ENCODE measurements around the gene COL12A1.
A peak's percentile ranks its signal among the peaks of the same experiment; 100 is the strongest.

COL12A1 gene

GRCh38 chr6:75205776-75206575 lies at the start of gene COL12A1:
COL12A1 (minus strand) TSS chr6:75206053; CDS start chr6:75202792, 3,261 bp downstream.
- no peak for DNase-seq (ENCODE audit: low read depth, low spot score)

DNA sequence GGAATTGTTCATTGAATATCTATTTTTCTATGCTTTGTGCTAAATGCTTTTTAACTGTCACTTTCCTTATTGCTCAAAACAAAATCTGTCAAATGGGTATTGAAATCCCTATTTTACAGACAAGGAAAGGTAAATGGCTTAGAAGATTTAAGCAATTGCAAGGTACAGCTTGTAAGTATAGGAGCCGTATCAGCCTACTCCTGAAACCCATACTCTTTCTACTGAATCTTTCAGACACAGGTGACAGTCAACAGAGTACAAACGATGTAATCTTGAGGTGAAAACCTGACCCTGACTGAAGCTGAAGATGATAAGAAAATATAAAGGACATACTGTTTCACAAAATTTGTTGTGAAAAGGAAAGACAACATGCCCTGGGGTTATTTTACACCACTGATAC lies 44.7 kb upstream of the COL12A1 start:
- DNase-seq (ENCODE audit: low read depth, low spot score) = no peak

- no peak for DNase-seq (ENCODE audit: low read depth, low spot score)
These were observed 44.0 kb upstream of the COL12A1 start for GRCh38 chr6:75249837-75250236.

- no peak for DNase-seq (ENCODE audit: low read depth, low spot score)
These were observed 40.5 kb upstream of the COL12A1 start for GRCh38 chr6:75246386-75246785.

DNA sequence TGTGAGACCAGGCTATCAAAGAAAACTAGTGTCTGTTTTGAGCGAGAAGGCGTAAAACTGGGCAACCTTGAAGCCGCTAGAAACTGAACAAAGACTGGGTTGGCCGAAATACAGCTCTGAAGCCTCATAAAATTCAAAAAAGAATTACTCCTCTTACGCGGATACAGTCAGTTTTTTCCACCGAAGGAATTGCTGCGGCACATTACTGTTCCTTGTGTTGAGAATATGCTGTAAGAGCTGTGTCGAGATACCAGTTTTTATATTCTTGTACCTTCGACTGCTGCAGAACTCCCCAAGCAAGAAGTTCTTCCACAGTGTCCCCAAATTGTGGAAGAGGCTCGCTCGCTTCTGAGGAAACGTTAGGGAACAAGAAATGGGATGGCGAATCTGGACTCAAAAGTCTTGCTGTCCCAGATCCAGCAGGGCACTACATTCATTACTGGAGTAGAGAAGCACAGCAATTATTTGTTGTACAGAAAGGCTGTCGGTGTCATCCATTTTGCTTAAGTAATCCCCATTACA lies 38.3 kb upstream of the COL12A1 start:
- no peak for DNase-seq (ENCODE audit: low read depth, low spot score)

DNA sequence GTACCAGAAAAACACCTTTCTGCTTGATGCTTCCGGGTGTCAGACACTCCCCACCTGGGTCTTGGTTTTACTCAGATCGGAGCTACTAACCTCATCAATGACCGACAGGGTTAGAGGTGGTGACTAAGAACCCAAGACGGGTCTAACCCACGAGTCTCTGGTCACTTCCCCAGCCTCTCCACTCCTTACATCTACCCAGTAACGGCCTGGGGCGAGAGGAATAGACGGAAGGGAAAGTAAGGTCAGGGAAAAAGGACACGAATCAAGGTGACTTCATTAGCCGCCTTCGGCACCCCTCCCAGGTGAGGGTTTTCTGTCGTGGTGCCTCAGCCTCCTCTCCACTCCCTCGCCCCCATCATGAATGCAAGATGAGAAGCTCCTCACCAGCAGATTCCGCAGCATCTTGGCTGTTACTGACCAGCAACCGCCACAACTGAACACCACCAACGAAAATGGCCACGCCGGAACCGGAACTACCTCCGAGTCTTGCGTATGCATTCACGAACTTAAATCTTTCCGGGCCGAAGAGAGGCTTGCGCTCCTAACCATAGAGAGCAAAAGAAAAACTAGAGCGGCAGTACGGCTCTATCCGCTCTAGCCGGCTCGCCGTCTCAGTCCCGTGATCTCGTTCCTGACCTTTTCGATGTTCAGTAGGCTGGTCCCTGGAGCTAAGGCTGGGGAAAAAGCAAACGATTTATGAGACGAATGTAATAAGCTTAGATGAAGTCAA lies 37.6 kb upstream of the COL12A1 start, which contains the start of gene COX7A2:
Gene COX7A2, minus strand, starts transcription at position 469 of the 730 bp plus-strand sequence. Its CDS starts 67 bp downstream, at position 402.
- DNase-seq (ENCODE audit: low read depth, low spot score) = peak; percentile 82

GRCh38 chr6:75236630-75237029 lies 30.8 kb upstream of the COL12A1 start:
- DNase-seq (ENCODE audit: low read depth, low spot score) = no peak

DNA sequence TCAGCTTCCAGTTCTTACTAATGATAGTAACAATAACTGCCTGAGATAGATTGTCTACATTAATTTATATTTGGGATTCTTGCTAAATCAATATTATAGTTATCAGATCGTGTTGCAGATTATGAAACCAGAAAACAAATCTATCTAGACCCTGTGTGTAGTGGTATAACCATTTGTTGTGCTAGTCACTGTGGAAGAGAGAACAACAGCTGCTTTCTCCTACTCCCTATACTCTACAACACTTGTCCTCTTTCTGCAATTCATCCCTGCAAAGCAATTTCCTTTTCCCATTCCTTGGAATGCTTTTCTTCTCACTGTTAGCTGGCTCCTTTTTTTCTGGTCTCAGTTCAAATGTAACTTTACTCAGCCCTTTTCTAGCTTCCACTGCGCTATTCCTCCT lies 29.4 kb upstream of the COL12A1 start:
- DNase-seq (ENCODE audit: low read depth, low spot score) = no peak

DNA sequence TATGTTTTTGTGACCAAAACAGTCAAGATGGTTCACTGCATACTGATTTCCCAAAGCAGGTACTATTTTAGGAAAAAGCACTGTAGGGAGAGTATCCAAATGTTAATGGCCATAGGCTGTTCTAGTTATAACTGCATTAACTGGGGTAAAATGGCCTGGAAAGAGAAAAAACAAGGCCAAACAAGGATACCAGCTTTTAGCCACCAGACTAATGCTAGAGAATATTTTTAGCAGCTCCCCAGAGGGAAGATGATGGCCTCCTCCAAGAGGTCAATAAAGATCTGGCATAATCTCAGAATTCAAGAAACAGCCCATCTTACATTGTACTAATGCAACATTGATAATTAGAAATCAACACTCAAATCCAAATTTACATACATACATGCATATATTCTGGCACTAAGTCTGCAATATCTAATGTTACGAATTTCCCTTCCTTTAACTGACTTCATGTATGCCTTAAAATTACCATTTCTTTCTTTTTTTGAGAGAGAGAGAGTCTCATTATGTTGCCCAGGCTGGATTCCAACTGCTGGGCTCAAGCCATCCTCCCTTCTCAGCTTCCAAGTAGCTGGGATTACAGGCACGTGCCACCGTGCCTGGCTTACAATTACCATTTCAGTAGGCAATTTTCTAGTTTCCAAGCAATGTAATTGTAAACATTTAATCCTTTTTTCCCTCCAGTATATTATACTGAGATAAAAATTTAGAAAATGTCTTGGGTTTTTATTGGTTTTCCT lies 28.4 kb upstream of the COL12A1 start:
- no peak for DNase-seq (ENCODE audit: low read depth, low spot score)

DNA sequence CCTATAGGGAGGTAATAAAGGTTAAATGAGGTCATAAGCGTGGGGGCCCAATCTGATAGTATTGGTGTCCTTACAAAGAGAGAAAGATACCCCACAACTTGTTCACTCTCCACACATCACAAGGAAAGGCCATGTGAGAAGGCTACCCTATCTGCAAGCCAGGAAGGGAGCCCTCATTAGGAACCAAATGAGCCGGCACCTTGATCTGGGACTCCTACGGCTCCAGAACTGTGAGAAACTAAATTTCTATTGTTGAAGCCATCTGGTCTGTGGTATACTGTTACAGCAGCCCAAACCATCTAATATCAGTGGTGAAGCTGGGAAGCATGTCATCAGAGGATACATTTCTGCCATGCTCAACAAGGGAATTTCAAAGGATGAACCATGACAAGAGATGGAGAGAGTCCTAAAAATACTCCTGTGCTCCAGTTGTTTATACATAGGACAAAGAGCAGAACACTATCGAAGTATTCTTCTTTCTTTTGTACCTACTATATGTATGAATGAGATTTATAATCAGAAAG lies 27.3 kb upstream of the COL12A1 start:
- no peak for DNase-seq (ENCODE audit: low read depth, low spot score)

DNA sequence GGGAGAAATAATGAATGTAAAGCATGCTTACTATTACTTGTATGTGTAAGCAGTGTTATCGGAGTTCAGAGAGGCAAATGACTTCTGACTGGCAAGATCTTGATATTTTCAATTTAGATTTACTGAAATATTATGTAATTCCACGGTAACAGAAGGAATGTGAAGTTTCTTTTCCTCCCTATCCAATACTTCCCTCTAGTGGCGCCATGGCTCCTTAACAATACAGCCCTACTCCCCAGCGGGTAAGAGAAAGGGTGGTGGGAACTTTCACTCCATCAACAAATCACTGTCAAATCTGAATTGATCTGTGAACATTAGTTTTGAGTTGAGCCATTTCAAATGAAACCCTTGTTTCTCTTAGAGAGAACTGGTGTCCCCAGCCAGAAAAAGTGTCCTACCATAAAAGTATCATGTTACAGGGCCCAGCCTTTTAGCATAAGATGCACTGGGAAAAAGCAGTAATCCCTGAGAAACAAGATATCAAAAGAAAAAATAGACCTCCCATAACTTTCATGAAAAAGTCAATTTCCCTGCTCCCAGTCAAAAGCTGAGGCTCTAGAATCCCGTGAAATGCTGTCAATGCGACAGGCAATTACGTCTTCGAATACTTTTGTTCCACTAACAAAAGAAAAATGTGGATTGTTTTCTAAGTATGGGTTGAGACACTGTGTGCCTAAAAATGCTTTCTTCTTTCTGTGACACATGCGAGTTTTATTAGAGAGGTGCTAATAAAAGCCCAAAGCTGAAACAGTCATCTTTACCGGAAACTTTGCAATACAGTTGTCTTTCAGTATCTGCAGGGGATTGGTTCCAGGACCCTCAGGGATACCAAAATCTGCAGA lies 24.9 kb upstream of the COL12A1 start:
- DNase-seq (ENCODE audit: low read depth, low spot score) = no peak

DNA sequence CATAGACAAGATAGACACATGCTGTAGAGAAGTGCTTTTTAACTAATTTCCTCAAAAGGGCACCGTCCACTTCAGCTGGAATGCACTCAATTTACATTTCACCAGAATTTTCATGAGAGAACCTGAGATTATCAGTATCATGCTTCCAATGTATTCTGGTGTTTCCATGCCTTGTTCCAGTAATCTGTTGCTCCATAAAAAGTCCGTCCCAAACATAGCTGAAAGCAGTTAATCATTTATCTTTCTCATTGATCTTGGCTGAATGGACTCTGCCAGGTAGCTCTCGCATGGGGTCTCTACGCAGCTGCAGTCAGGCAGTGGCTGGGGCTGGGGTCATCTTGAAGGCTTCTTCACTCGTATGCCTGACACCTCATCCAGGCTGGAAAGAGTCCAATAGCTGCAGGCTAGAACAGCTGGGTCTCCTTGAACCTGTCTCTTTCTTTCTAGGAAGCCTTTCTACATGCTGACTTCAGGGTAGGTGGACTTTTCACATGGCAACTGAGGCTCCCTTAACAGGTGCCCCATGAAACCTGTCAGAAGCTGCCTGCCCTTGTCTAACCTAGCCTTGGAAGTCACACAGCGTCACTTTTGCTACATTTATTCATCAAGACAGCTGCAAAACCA lies 18.6 kb upstream of the COL12A1 start:
- DNase-seq (ENCODE audit: low read depth, low spot score) = no peak

- no peak for DNase-seq (ENCODE audit: low read depth, low spot score)
These were observed 17.6 kb upstream of the COL12A1 start for GRCh38 chr6:75223428-75223827.

DNA sequence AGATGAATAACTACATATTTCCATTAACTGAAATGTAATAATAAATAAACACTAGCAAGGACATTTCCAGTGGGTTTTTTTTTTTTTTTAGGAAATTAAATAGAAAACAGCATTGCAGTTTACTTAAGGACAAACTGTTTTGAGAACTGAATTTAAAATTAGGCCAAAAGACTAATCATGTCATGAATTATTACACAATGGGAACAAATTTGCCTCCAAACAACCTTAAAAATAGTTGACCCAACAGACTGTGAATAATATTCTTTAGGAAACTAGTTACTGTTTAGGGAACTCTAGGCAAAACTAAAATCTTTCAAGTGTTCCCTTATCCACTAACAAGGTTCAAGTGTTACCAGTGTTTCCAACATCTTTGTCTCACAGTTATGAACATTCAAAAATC lies 16.4 kb upstream of the COL12A1 start:
- no peak for DNase-seq (ENCODE audit: low read depth, low spot score)

GRCh38 chr6:75221116-75221515 lies 15.3 kb upstream of the COL12A1 start:
- no peak for DNase-seq (ENCODE audit: low read depth, low spot score)

GRCh38 chr6:75220357-75220756 lies 14.5 kb upstream of the COL12A1 start:
- no peak for DNase-seq (ENCODE audit: low read depth, low spot score)

GRCh38 chr6:75219263-75219662 lies 13.4 kb upstream of the COL12A1 start:
- no peak for DNase-seq (ENCODE audit: low read depth, low spot score)

DNA sequence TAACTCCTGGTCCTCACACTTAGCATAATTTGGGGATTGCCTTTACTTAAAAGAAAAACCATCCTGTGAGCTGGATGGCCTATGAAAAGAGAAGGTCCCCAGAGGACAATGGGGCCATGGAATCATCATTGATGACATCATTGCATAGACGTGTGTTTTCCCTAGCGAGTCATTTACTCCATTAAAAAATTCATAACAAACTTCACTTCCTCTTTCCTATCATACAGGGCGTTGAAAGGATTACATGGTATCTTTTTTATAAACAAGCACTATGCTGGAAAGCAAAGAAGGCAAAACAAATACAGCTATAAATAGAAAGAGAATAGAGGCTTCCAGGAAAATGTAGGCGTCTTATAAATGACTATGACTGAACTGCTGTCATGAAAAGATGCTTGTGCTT lies 11.3 kb upstream of the COL12A1 start:
- DNase-seq (ENCODE audit: low read depth, low spot score) = no peak

DNA sequence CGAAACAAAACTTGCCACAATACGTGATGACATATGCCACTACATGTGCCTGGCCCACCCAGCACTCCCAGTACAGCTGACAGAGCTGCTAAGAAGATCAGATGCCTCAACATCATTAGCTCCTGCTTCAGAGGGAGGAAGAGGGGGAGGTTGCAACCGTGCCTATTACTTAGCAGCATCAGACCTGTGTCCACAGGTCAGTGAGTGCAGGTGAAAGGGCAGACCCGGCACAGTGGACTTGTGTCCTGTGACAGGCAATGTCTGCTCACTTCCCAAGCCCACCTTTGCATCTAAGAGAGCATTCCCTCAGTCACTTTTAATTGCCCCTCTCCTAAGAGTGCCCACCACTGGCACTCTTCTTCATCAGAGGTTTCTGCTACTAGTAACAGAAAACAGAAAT lies 9.4 kb upstream of the COL12A1 start:
- no peak for DNase-seq (ENCODE audit: low read depth, low spot score)

DNA sequence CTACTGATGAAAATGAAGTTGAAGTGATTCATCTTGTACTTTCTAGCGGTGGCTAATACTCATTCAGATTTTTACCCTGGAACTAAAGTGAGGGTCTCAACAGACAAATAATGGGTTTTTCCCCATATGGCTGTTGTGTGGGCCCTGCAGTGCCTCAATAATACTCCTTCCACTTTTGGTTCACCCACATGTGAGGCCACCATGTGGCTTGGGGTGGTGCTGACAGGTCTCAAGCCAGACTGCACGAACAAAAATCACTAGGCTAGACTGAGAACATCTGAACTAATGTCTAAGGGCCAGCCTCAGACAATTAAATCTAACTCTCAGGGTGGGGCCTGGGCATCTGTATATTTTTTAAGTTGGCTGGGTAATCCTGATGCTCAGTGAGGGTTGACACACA lies 7.9 kb upstream of the COL12A1 start:
- no peak for DNase-seq (ENCODE audit: low read depth, low spot score)
